Measurements from ENCODE around the gene TMCC1.
"Not testable (repeated sequence)": the region's sequence is repeated elsewhere in the genome, so short reads cannot be mapped to it uniquely, and the experiment has no call there.

Gene TMCC1

DNA sequence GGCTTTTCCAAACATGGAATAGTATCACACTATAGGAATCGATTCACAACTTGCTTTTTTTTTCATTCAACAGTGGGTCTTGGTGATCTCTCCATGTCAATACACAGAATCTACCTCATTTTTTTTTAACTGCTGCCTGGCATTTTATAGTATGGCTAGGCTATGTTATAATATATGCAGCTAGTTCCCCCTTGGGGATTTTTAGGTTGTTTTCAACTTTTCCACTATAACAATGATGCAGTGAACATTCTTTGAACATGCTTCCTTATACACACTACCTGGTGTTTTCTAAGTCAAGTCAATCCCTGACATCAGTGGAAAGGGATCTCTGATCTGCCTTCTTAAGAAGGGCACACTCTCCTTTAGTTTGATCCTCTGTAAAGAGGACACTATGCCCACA, 240.5 kb downstream of the TMCC1 start:
- H3K27me3 ChIP-seq (ENCODE audit: control insufficient read depth, insufficient read depth, low read length), result no peaks in the 10 kb centered on the region
- peaks cover 19% of the 10 kb centered on the region for H3K4me1 ChIP-seq (ENCODE audit: control insufficient read depth, insufficient read depth, low read length)
- H3K36me3 ChIP-seq (ENCODE audit: control insufficient read depth, insufficient read depth, low read length), result no peaks in the 10 kb centered on the region
- no peaks in the 10 kb centered on the region for H3K9me3 ChIP-seq (ENCODE audit: control insufficient read depth, insufficient read depth, low read length)
- no peak overlapping the region for H3K9ac ChIP-seq (ENCODE audit: low read depth, low read length)
- H3K4me3 ChIP-seq (ENCODE audit: low read depth, low read length), result no peak overlapping the region

DNA sequence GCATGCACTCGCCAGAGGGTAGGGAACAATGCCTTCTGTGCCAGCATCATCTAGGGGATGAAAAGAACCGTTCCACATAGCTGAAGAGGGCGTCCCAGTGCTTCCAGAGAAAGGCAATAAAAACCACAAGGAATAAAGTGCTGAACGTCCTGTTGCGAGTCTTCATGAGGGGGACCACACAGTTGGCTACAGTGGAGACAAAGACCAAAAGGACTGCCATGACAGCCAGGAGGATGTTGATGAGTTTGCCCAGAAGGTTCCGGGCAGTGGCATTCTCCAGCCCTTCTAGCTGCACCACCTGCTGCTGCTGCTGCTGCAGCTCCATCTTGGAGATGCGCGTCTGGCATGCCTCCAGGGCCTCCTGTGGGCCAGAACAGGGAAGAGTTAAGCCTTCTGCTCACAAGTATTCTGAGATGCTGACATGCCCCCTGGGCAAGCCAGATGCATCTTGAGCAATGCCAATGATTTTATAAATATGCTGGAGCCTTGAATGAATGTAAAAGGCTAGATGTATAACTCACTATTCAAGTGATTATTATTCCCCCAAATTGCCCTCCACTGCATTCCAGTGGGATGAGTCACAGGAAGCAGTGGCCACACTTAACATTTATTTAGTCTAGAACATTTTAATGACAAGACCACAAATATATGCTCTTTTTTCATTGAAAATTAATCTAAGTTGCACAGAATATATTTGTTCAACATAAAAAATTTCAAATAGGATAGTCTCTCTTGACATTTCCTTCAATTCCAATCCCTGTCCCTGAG, 241.9 kb downstream of the TMCC1 start:
- no peak overlapping the region for H3K9ac ChIP-seq (ENCODE audit: low read depth, low read length)
- no peaks in the 10 kb centered on the region for H3K27me3 ChIP-seq (ENCODE audit: control insufficient read depth, insufficient read depth, low read length)
- H3K9me3 ChIP-seq (ENCODE audit: control insufficient read depth, insufficient read depth, low read length), result no peaks in the 10 kb centered on the region
- peaks cover 19% of the 10 kb centered on the region for H3K4me1 ChIP-seq (ENCODE audit: control insufficient read depth, insufficient read depth, low read length)
- no peak overlapping the region for H3K4me3 ChIP-seq (ENCODE audit: low read depth, low read length)
- no peaks in the 10 kb centered on the region for H3K36me3 ChIP-seq (ENCODE audit: control insufficient read depth, insufficient read depth, low read length)

DNA sequence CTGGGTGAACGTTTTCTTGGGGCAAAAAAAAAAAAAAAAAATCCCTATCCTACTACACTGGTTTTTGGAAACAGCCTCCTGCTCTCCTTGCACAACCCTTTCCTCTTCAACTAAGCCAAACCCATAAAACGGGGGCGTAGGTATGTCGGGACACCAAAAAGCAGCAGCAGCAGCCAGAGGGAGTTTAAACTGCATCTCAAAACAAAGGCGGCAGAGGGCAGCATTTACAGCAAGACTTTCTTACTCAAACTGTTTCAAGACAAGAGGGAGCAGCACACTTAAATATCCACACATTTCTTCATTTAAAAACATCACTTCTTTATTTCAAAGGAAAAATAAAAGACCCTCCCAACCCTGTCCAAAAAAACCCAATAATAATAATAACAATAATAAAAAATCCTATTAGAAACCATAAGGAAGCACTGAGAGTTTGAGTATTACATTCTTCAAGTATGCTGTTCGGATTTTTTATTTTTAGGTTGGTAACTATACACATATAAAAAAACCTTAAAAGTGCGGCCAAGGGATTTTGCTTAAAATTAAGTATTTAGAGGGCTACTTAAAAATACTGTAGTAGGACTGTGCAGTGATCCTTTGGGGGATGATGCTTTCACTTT, 243.1 kb downstream of the TMCC1 start:
- Histone ChIP-seq H3K27me3 (ENCODE audit: control insufficient read depth, insufficient read depth, low read length) (no peaks in the 10 kb centered on the region), H3K36me3 (ENCODE audit: control insufficient read depth, insufficient read depth, low read length) (no peaks in the 10 kb centered on the region), H3K4me1 (ENCODE audit: control insufficient read depth, insufficient read depth, low read length) (peaks cover 19% of the 10 kb centered on the region), H3K4me3 (ENCODE audit: low read depth, low read length) (no peak overlapping the region), H3K9me3 (ENCODE audit: control insufficient read depth, insufficient read depth, low read length) (no peaks in the 10 kb centered on the region), H3K9ac (ENCODE audit: low read depth, low read length) (no peak overlapping the region)

DNA sequence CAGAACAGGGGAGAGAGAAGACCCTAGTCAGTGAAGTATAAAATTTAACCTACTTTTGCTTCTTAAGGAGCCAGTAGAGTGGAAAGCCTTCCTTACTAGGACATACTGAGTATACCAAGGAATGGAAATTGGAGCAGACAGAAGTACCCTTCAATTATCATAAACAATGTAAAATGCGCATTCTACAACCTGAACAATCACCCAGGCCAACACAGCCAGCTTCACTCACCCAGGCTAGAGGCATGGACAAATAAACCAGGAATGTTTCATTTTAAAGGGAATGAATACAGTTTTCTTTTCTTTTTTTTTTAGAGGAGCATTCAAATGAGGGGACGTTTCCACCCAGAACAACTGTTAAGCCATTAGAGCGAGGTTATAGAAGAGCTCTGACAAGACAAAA, 245.1 kb downstream of the TMCC1 start:
- no peak overlapping the region for H3K4me3 ChIP-seq (ENCODE audit: low read depth, low read length)
- peak overlapping the region; percentile 13 for H3K9ac ChIP-seq (ENCODE audit: low read depth, low read length)
- H3K4me1 ChIP-seq (ENCODE audit: control insufficient read depth, insufficient read depth, low read length), result peaks cover 19% of the 10 kb centered on the region
- H3K36me3 ChIP-seq (ENCODE audit: control insufficient read depth, insufficient read depth, low read length), result no peaks in the 10 kb centered on the region
- no peaks in the 10 kb centered on the region for H3K9me3 ChIP-seq (ENCODE audit: control insufficient read depth, insufficient read depth, low read length)
- no peaks in the 10 kb centered on the region for H3K27me3 ChIP-seq (ENCODE audit: control insufficient read depth, insufficient read depth, low read length)

DNA sequence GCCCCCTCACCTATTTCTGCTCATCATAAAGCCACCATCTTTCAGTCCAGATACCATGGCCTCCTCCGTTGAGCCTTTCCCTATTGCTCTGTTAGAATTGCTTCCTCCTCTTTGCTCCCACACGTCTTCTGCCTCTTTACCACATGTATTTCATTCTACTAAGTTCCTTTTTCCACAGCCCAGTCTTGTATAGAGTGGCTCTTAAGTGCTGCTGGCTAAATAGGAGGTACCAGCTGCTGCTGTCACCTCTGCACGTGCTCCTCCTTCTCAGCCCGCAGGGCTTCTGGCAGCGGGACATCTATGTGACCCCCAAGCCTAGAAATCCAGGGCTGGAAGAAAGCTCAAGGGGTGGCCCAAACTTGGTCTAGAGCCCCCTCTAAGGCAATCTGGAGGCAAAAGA, 248.2 kb downstream of the TMCC1 start:
- Histone ChIP-seq H3K27me3 (ENCODE audit: control insufficient read depth, insufficient read depth, low read length) (no peaks in the 10 kb centered on the region), H3K4me1 (ENCODE audit: control insufficient read depth, insufficient read depth, low read length) (peaks cover 17% of the 10 kb centered on the region), H3K36me3 (ENCODE audit: control insufficient read depth, insufficient read depth, low read length) (no peaks in the 10 kb centered on the region), H3K9me3 (ENCODE audit: control insufficient read depth, insufficient read depth, low read length) (no peaks in the 10 kb centered on the region), H3K4me3 (ENCODE audit: low read depth, low read length) (no peak overlapping the region), H3K9ac (ENCODE audit: low read depth, low read length) (no peak overlapping the region)

DNA sequence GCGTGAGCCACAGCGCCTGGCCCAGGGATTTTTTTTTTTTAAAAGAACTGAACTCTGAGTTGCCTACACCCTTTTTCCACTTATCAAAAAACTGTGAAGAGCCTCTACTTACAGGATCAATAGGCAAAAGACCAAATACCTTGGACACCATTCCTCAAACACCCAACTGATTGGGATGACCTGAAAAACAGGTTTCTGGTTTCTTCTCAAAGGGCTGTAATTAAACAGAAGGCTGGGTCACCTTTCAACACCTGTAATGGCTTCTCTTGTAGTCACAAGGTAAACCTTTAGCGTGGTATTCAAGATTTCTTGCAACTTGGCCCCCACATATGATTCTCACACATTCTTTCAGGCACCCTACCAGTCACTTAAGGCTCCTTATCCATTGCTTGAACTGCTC, 248.7 kb downstream of the TMCC1 start:
- H3K4me1 ChIP-seq (ENCODE audit: control insufficient read depth, insufficient read depth, low read length), result peaks cover 14% of the 10 kb centered on the region
- no peak overlapping the region for H3K9ac ChIP-seq (ENCODE audit: low read depth, low read length)
- H3K9me3 ChIP-seq (ENCODE audit: control insufficient read depth, insufficient read depth, low read length), result no peaks in the 10 kb centered on the region
- H3K27me3 ChIP-seq (ENCODE audit: control insufficient read depth, insufficient read depth, low read length), result no peaks in the 10 kb centered on the region
- H3K36me3 ChIP-seq (ENCODE audit: control insufficient read depth, insufficient read depth, low read length), result no peaks in the 10 kb centered on the region
- H3K4me3 ChIP-seq (ENCODE audit: low read depth, low read length), result no peak overlapping the region

DNA sequence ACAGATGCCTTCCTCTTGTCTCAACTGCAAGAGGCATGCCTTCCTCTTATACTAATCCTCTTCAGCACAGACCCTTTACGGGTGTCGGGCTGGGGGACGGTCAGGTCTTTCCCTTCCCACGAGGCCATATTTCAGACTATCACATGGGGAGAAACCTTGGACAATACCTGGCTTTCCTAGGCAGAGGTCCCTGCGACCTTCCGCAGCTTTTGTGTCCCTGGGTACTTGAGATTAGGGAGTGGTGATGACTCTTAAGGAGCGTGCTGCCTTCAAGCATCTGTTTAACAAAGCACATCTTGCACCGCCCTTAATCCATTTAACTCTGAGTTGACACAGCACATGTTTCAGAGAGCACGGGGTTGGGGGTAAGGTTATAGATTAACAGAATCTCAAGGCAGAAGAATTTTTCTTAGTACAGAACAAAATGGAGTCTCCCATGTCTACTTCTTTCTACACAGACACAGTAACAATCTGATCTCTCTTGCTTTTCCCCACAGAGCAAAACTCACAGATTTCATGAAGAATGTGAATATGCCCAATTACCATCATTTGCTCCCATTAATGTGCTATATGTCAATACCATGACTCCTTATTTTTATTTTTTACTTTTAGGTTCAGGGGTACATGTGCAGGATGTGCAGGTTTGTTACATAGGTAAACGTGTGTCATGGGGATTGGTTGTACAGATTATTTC, 251.8 kb downstream of the TMCC1 start:
- H3K27me3 ChIP-seq (ENCODE audit: control insufficient read depth, insufficient read depth, low read length); H3K36me3 ChIP-seq (ENCODE audit: control insufficient read depth, insufficient read depth, low read length); H3K9ac ChIP-seq (ENCODE audit: low read depth, low read length); H3K4me1 ChIP-seq (ENCODE audit: control insufficient read depth, insufficient read depth, low read length); H3K4me3 ChIP-seq (ENCODE audit: low read depth, low read length); H3K9me3 ChIP-seq (ENCODE audit: control insufficient read depth, insufficient read depth, low read length): not testable (repeated sequence)

DNA sequence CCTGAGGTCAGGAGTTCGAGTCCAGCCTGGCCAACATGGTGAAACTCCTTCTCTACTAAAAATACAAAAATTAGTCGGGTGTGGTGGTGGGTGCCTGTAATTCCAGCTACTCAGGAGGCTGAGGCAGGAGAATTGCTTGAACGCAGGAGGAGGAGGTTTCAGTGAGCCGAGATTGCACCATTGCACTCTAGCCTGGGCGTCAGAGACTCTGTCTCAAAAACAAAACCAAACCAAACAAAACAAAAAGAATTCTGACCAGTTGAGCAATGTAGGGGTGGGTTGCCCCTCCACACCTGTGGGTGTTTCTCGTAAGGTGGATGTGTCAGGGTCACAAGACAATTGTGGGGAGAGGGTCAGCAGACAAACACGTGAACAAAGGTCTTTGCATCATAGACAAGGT, 252.5 kb downstream of the TMCC1 start:
- H3K9ac ChIP-seq (ENCODE audit: low read depth, low read length); H3K4me1 ChIP-seq (ENCODE audit: control insufficient read depth, insufficient read depth, low read length); H3K36me3 ChIP-seq (ENCODE audit: control insufficient read depth, insufficient read depth, low read length): not testable (repeated sequence)

DNA sequence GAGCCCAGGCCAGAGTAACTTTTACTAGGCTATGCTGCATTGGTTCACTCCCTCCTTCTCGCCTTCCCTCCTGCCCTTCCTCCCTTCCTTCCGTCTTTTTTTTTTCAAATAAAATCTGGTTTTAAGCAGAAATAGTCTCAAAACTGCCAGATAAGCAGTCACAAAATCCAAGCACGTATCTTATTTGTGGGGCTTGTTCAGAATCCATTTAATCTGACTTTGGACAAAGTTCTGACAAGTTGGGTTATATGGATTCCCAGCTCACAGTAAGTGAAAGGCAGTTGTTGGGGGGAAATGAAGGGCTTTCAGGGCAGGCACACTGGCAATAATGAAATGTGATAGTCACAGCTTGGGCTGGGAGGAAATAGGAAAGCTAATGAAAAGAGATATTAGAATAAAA, 255.0 kb downstream of the TMCC1 start:
- no peaks in the 10 kb centered on the region for H3K27me3 ChIP-seq (ENCODE audit: control insufficient read depth, insufficient read depth, low read length)

More for the DNA sequence above, 252.5 kb downstream of the TMCC1 start:
- not testable (repeated sequence) for H3K4me3 ChIP-seq (ENCODE audit: low read depth, low read length); H3K9me3 ChIP-seq (ENCODE audit: control insufficient read depth, insufficient read depth, low read length); H3K27me3 ChIP-seq (ENCODE audit: control insufficient read depth, insufficient read depth, low read length)

DNA sequence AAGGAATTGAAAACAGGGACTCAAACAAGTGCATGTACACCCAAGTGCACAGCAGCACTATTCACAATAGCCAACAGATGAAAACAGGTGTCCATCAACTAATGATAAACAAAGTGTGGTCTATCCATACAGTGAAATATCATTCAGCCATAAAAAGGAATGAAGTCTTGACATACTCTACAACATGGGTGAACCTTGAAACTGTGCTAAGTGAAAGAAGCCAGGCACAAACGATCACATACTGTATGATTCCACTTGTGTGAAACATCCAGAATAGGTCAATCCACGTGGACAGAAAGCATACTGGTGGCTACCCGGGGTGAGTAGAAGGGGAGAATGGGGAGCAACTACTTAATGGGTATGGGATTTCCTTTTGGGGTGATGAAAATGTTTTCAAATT, 257.4 kb downstream of the TMCC1 start:
- Histone ChIP-seq H3K9me3 (ENCODE audit: control insufficient read depth, insufficient read depth, low read length) (no peaks in the 10 kb centered on the region), H3K36me3 (ENCODE audit: control insufficient read depth, insufficient read depth, low read length) (no peaks in the 10 kb centered on the region), H3K27me3 (ENCODE audit: control insufficient read depth, insufficient read depth, low read length) (no peaks in the 10 kb centered on the region), H3K4me1 (ENCODE audit: control insufficient read depth, insufficient read depth, low read length) (no peaks in the 10 kb centered on the region), H3K9ac (ENCODE audit: low read depth, low read length) (no peak overlapping the region), H3K4me3 (ENCODE audit: low read depth, low read length) (no peak overlapping the region)

More for the DNA sequence above, 255.0 kb downstream of the TMCC1 start:
- H3K9me3 ChIP-seq (ENCODE audit: control insufficient read depth, insufficient read depth, low read length), result no peaks in the 10 kb centered on the region
- H3K4me1 ChIP-seq (ENCODE audit: control insufficient read depth, insufficient read depth, low read length), result peaks cover 4% of the 10 kb centered on the region
- no peak overlapping the region for H3K4me3 ChIP-seq (ENCODE audit: low read depth, low read length)
- no peaks in the 10 kb centered on the region for H3K36me3 ChIP-seq (ENCODE audit: control insufficient read depth, insufficient read depth, low read length)
- H3K9ac ChIP-seq (ENCODE audit: low read depth, low read length), result no peak overlapping the region

DNA sequence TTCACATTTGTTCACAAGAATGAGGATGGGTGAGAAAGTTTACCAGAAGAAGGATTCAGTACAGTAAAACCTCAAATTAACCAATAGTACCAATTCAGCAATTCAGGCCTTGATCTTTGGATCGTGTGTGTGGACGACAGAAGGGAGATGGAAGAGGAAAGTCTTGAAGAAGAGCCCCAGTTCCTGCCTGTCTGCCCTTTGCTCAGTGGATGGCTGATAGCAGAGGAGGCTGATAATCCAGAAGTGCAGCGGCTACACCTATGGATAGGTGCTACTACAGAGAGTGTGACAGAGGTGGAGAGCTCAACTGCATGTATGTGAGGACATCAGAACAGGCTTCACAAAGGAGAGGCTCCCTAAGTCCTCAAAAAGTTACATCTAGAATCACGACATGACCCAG, 257.9 kb downstream of the TMCC1 start:
- H3K36me3 ChIP-seq (ENCODE audit: control insufficient read depth, insufficient read depth, low read length), result no peaks in the 10 kb centered on the region
- no peaks in the 10 kb centered on the region for H3K27me3 ChIP-seq (ENCODE audit: control insufficient read depth, insufficient read depth, low read length)
- no peaks in the 10 kb centered on the region for H3K9me3 ChIP-seq (ENCODE audit: control insufficient read depth, insufficient read depth, low read length)
- H3K4me1 ChIP-seq (ENCODE audit: control insufficient read depth, insufficient read depth, low read length), result no peaks in the 10 kb centered on the region
- H3K4me3 ChIP-seq (ENCODE audit: low read depth, low read length), result no peak overlapping the region
- no peak overlapping the region for H3K9ac ChIP-seq (ENCODE audit: low read depth, low read length)
